Measurements from ENCODE around the gene FBN1. TPM values are rescaled to one million over a fixed set of nuclear protein-coding genes. Genes with fewer than 3 reads are reported as not detected.

FBN1 gene
- total RNA-seq, 4 donors from 2014 or later, result 128 to 325 (median 215) TPM

DNA sequence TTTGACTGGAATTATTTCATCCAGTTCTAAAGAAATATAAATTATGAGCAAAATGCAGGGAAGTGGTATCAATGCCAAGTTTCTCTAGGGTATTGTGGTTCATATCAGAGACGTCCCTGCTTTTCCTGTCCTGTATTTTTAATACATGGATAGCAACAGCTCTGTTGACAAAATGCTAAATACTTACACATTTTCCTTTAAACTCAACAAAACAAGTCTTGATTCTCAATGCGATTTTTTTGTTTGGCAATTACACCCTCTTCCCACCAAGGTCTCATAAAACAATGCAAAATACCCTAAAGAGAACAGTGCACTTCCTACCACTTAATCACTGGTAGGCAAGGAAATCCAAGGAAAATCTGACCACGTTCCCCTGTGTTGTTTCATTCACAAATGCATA lies 194.3 kb downstream of the FBN1 start:
- TF ChIP-seq, protein P1, sequence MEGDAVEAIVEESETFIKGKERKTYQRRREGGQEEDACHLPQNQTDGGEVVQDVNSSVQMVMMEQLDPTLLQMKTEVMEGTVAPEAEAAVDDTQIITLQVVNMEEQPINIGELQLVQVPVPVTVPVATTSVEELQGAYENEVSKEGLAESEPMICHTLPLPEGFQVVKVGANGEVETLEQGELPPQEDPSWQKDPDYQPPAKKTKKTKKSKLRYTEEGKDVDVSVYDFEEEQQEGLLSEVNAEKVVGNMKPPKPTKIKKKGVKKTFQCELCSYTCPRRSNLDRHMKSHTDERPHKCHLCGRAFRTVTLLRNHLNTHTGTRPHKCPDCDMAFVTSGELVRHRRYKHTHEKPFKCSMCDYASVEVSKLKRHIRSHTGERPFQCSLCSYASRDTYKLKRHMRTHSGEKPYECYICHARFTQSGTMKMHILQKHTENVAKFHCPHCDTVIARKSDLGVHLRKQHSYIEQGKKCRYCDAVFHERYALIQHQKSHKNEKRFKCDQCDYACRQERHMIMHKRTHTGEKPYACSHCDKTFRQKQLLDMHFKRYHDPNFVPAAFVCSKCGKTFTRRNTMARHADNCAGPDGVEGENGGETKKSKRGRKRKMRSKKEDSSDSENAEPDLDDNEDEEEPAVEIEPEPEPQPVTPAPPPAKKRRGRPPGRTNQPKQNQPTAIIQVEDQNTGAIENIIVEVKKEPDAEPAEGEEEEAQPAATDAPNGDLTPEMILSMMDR (IDR thresholded peaks at IDR 0.05; ENCODE audit: low read depth), result no peak

DNA sequence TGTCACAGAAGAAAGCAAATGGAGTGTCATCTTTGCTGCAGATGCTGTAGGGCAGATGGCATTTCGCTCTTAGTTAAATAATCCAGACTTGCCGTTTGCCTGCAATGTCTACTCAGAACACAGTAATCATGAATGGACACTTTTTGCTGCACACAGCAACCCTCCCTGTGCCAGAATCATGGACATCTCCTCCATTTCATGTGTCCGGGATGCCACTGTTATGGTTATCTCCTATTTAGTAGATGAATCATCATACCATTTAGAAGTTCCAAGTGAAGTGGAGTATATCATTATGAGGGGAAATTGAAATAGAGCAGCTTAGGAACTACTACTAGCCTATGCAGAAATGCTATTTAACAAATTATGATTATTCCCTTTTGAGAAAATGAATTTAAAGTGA lies 195.8 kb downstream of the FBN1 start:
- TF ChIP-seq, protein P1 (IDR thresholded peaks at IDR 0.05; ENCODE audit: low read depth), result no peak

DNA sequence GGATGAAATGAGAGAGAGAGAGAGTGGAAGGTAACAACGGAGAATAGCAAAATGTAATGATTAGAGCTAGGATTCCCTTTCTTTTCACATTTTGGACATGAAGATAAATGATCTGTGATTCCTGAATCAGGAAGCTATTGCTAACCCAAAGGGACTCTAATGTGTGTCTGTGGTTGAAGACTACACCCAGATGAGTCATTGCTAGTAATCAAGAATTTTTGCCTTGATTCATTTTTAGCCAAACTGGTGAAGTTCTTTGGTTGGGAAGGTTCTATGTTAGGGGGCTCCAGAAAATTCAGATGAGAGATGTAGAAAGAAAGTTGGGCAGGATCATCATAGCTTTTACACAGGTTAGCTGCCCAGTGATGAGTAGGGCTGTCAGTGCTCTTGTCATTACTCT lies 197.9 kb downstream of the FBN1 start:
- TF ChIP-seq, protein P1 (IDR thresholded peaks at IDR 0.05; ENCODE audit: low read depth), result no peak

- TF ChIP-seq, protein P1 (IDR thresholded peaks at IDR 0.05; ENCODE audit: low read depth), result no peak
Measured at GRCh38 chr15:48447058-48447457, 198.5 kb downstream of the FBN1 start.

- TF ChIP-seq, protein P1 (IDR thresholded peaks at IDR 0.05; ENCODE audit: low read depth), result no peak
Measured at GRCh38 chr15:48442011-48442410, 203.5 kb downstream of the FBN1 start.

- TF ChIP-seq, protein P1 (IDR thresholded peaks at IDR 0.05; ENCODE audit: low read depth), result no peak
Measured at GRCh38 chr15:48440084-48440483, 205.4 kb downstream of the FBN1 start.

- TF ChIP-seq, protein P1 (IDR thresholded peaks at IDR 0.05; ENCODE audit: low read depth), result no peak
Measured at GRCh38 chr15:48437178-48437577, 208.3 kb downstream of the FBN1 start.

All from subcutaneous adipose tissue (tissue), 4 donors.